SU-DHL-6 (cell line): Measurements from ENCODE around the gene PRDM16.
"Not testable (repeated sequence)": the region's sequence is repeated elsewhere in the genome, so short reads cannot be mapped to it uniquely, and the experiment has no call there.

Experiments
- H2AFZ ChIP-seq: fragments of 200-600 bp; sonication (generic); 2 replicates; pipeline ENCODE4 v1.6.1; 2014; ENCODE audit warnings: low read depth, mild to moderate bottlenecking, moderate library complexity, mixed read lengths, antibody characterized with exemption, low read length; ENCODE audit not compliant: severe bottlenecking
- H3F3A ChIP-seq: fragments of 200-600 bp; shearing (Covaris generic); 2 replicates; pipeline ENCODE4 v1.6.0; 2016; ENCODE audit warnings: antibody characterized with exemption, mild to moderate bottlenecking; ENCODE audit not compliant: insufficient read depth
- H3K27ac ChIP-seq: fragments of 200-600 bp; sonication (generic); 2 replicates; pipeline ENCODE4 v1.5.1; 2016; ENCODE audit warnings: low read depth, mild to moderate bottlenecking, low read length, moderate library complexity, mixed read lengths
- H3K27me3 ChIP-seq: fragments of 200-600 bp; sonication (generic), shearing (Covaris generic); 2 replicates; pipeline ENCODE4 v1.6.0; 2014; ENCODE audit warnings: mild to moderate bottlenecking, low read length
- H3K36me3 ChIP-seq: fragments of 200-600 bp; sonication (generic); 2 replicates; pipeline ENCODE4 v1.6.1; 2014; ENCODE audit warnings: mild to moderate bottlenecking, low read length, mixed read lengths
- H3K4me2 ChIP-seq: fragments of 300-600, 200-600 bp; shearing (Covaris generic), sonication (generic); 2 replicates; pipeline ENCODE4 v1.6.0; 2014; ENCODE audit warnings: low read length, low read depth, mild to moderate bottlenecking; ENCODE audit not compliant: poor library complexity, severe bottlenecking
- H3K4me3 ChIP-seq: fragments of 200-600 bp; sonication (generic); 2 replicates; pipeline ENCODE4 v1.5.1; 2014; ENCODE audit warnings: antibody characterized with exemption, low read length, mild to moderate bottlenecking, mixed read lengths; ENCODE audit not compliant: insufficient read depth, poor library complexity, severe bottlenecking
- H3K79me2 ChIP-seq: fragments of 200-600 bp; sonication (generic); 2 replicates; pipeline ENCODE4 v1.6.1; 2014; ENCODE audit warnings: mild to moderate bottlenecking, low read length, moderate library complexity; ENCODE audit not compliant: insufficient read depth
- H3K9ac ChIP-seq: fragments of 200-600 bp; sonication (generic); 2 replicates; pipeline ENCODE4 v1.7.0; 2014; ENCODE audit warnings: mild to moderate bottlenecking, low read length
- H3K9me2 ChIP-seq: fragments of 200-600 bp; sonication (generic); replicated peaks from 2 replicates; pipeline ENCODE4 v1.6.1; 2014; ENCODE audit warnings: low read length; ENCODE audit not compliant: insufficient read depth
- H3K9me3 ChIP-seq: fragments of 200-600 bp; sonication (generic); 2 replicates; pipeline ENCODE4 v1.6.1; 2014; ENCODE audit warnings: low read length, mixed read lengths; ENCODE audit not compliant: insufficient read depth
- H4K20me1 ChIP-seq: fragments of 200-600 bp; sonication (generic); 2 replicates; pipeline ENCODE4 v1.6.1; 2014; ENCODE audit warnings: low read depth, mild to moderate bottlenecking, antibody characterized with exemption, low read length, moderate library complexity, mixed read lengths
- CTCF ChIP-seq: fragments of 200-600 bp; sonication (generic); IDR thresholded peaks from one replicate; pipeline ENCODE4 v1.5.1; 2017; ENCODE audit warnings: antibody characterized with exemption, mild to moderate bottlenecking, low read length, moderate library complexity; ENCODE audit not compliant: insufficient read depth, poor library complexity, severe bottlenecking
- EZH2phosphoT487 ChIP-seq: fragments of 200-600 bp; sonication (generic), shearing (Covaris generic); conservative IDR thresholded peaks from 2 replicates; pipeline ENCODE4 v1.6.1; 2018; ENCODE audit warnings: mild to moderate bottlenecking, antibody characterized with exemption, low read length, moderate library complexity, mixed read lengths

PRDM16 gene

GRCh38 chr1:3085721-3086120, 16.7 kb downstream of the PRDM16 start:
- H3K4me2 ChIP-seq, result no peak overlapping the region
- no peak for TF ChIP-seq EZH2phosphoT487
- H3K79me2 ChIP-seq, result no peaks in the 10 kb centered on the region
- no peaks in the 10 kb centered on the region for H3K27me3 ChIP-seq
- H4K20me1 ChIP-seq, result no peaks in the 10 kb centered on the region
- H3K27ac ChIP-seq, result no peak overlapping the region
- H3K9me2 ChIP-seq, result no peaks in the 10 kb centered on the region
- no peak overlapping the region for H2AFZ ChIP-seq
- no peaks in the 10 kb centered on the region for H3K9me3 ChIP-seq
- H3K36me3 ChIP-seq, result no peaks in the 10 kb centered on the region
- no peak overlapping the region for H3K4me3 ChIP-seq
- H3K9ac ChIP-seq, result no peak overlapping the region
- no peaks in the 10 kb centered on the region for H3F3A ChIP-seq

GRCh38 chr1:3086272-3086974, 17.4 kb downstream of the PRDM16 start:
- Histone ChIP-seq H3K27ac (no peak overlapping the region), H2AFZ (no peak overlapping the region), H3K27me3 (no peaks in the 10 kb centered on the region), H3K9me2 (no peaks in the 10 kb centered on the region), H3F3A (no peaks in the 10 kb centered on the region), H4K20me1 (no peaks in the 10 kb centered on the region), H3K9me3 (no peaks in the 10 kb centered on the region), H3K9ac (no peak overlapping the region), H3K4me3 (no peak overlapping the region), H3K79me2 (no peaks in the 10 kb centered on the region), H3K4me2 (no peak overlapping the region), H3K36me3 (no peaks in the 10 kb centered on the region)
- no peak for TF ChIP-seq EZH2phosphoT487
- no peak for TF ChIP-seq CTCF

- Histone ChIP-seq H3K9me2 (no peaks in the 10 kb centered on the region), H3K9me3 (no peaks in the 10 kb centered on the region), H3K4me3 (no peak overlapping the region), H3F3A (no peaks in the 10 kb centered on the region), H3K4me2 (no peak overlapping the region), H3K36me3 (no peaks in the 10 kb centered on the region), H3K27me3 (no peaks in the 10 kb centered on the region), H3K9ac (no peak overlapping the region), H4K20me1 (no peaks in the 10 kb centered on the region), H3K79me2 (no peaks in the 10 kb centered on the region), H3K27ac (no peak overlapping the region), H2AFZ (no peak overlapping the region)
- TF ChIP-seq EZH2phosphoT487 (no peak), CTCF (no peak)
These were observed 18.0 kb downstream of the PRDM16 start for GRCh38 chr1:3087049-3087448.

GRCh38 chr1:3087946-3088668, 19.1 kb downstream of the PRDM16 start:
- H3K27me3 ChIP-seq, H2AFZ ChIP-seq, H4K20me1 ChIP-seq, H3K27ac ChIP-seq, H3K9ac ChIP-seq, H3K9me3 ChIP-seq, H3K4me2 ChIP-seq, H3K79me2 ChIP-seq, H3K36me3 ChIP-seq, H3K9me2 ChIP-seq, H3K4me3 ChIP-seq, H3F3A ChIP-seq: not testable (repeated sequence)
